ENCODE measurements around the gene MCM9. TPM values are rescaled to one million over a fixed set of nuclear protein-coding genes. Genes with fewer than 3 reads are reported as not detected.
"Not testable (repeated sequence)": the region's sequence is repeated elsewhere in the genome, so short reads cannot be mapped to it uniquely, and the experiment has no call there.

Gene MCM9
- polyA plus RNA-seq, 2 donors: 3.7 to 5.2 TPM

- Histone ChIP-seq H3K27me3 (ENCODE audit: control insufficient read depth in 1 of 2, insufficient read depth in 2 of 2, low read length in 2 of 2) (no peaks in the 10 kb centered on the region), H3K27ac (ENCODE audit: low read depth in 2 of 2, low read length in 1 of 2) (no peak overlapping the region), H3K4me1 (ENCODE audit: control insufficient read depth in 2 of 2, insufficient read depth in 2 of 2, low read length in 1 of 2) (peaks cover 0 to 2% of the 10 kb centered on the region in 2 donors), H3K4me3 (ENCODE audit: low read depth in 1 of 2, low read length in 2 of 2) (no peak overlapping the region), H3K9me3 (ENCODE audit: control insufficient read depth in 2 of 2, insufficient read depth in 1 of 2, low read depth in 1 of 2, low read length in 1 of 2) (no peaks in the 10 kb centered on the region), H3K36me3 (ENCODE audit: control insufficient read depth in 2 of 2, insufficient read depth in 2 of 2, low read length in 1 of 2) (no peaks in the 10 kb centered on the region)
- 85 to 89% methylated on average over 2 of the region's 2 CpGs for WGBS, 2 donors
Observed at GRCh38 chr6:118774581-118774980, 160.4 kb downstream of the MCM9 start.

- peaks cover 0 to 2% of the 10 kb centered on the region in 2 donors for H3K4me1 ChIP-seq (ENCODE audit: control insufficient read depth in 2 of 2, insufficient read depth in 2 of 2, low read length in 1 of 2)
- H3K9me3 ChIP-seq (ENCODE audit: control insufficient read depth in 2 of 2, insufficient read depth in 1 of 2, low read depth in 1 of 2, low read length in 1 of 2): no peaks in the 10 kb centered on the region
- no peak overlapping the region for H3K4me3 ChIP-seq (ENCODE audit: low read depth in 1 of 2, low read length in 2 of 2)
- WGBS, 2 donors: 56 to 73% methylated on average over 3 of the region's 3 CpGs
- no peaks in the 10 kb centered on the region for H3K36me3 ChIP-seq (ENCODE audit: control insufficient read depth in 2 of 2, insufficient read depth in 2 of 2, low read length in 1 of 2)
- no peaks in the 10 kb centered on the region for H3K27me3 ChIP-seq (ENCODE audit: control insufficient read depth in 1 of 2, insufficient read depth in 2 of 2, low read length in 2 of 2)
- no peak overlapping the region for H3K27ac ChIP-seq (ENCODE audit: low read depth in 2 of 2, low read length in 1 of 2)
Observed at GRCh38 chr6:118772886-118773285, 162.1 kb downstream of the MCM9 start.

DNA sequence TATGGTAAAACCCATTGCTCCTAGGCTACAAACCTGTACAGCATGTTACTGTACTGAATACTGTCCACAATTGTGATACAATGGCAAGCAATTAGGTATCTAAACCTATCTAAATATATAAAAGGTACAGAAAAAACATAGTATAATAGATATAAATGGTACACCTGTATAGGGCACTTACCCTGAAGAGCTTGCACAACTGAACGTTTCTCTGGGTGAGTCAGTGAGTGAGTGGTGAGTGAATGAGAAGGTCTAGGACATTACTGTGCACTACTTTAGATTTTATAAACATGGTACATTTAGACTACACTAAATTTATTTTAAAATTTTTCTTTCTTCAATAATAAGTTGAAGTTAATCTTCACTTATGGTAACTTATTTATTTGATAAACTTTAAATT lies 163.7 kb downstream of the MCM9 start:
- peaks cover 0 to 2% of the 10 kb centered on the region in 2 donors for H3K4me1 ChIP-seq (ENCODE audit: control insufficient read depth in 2 of 2, insufficient read depth in 2 of 2, low read length in 1 of 2)
- WGBS, 2 donors: 40 to 48% methylated on average over 1 of the region's 1 CpG
- H3K27ac ChIP-seq (ENCODE audit: low read depth in 2 of 2, low read length in 1 of 2): no peak overlapping the region
- no peak overlapping the region for H3K4me3 ChIP-seq (ENCODE audit: low read depth in 1 of 2, low read length in 2 of 2)
- H3K27me3 ChIP-seq (ENCODE audit: control insufficient read depth in 1 of 2, insufficient read depth in 2 of 2, low read length in 2 of 2): no peaks in the 10 kb centered on the region
- H3K9me3 ChIP-seq (ENCODE audit: control insufficient read depth in 2 of 2, insufficient read depth in 1 of 2, low read depth in 1 of 2, low read length in 1 of 2): no peaks in the 10 kb centered on the region
- no peaks in the 10 kb centered on the region for H3K36me3 ChIP-seq (ENCODE audit: control insufficient read depth in 2 of 2, insufficient read depth in 2 of 2, low read length in 1 of 2)

DNA sequence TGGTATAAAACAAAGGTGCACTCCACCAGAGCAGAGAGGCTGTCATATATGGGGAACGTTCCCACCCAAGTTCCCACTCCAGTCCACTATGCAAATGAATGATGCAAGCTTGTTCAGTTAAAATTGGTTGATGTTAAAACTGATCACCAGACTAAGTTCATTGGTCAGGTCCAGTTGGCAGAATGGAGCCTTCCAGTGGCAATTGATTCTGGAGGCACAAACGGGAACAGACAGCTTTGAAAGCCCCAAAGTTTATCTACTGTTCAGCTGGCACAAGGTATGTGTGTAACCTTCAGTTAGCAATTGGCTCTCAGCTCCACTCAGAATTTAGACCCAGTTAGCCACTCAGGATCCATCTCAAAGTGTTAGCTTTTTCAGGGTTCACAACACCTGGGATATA lies 164.1 kb downstream of the MCM9 start:
- H3K27ac ChIP-seq (ENCODE audit: low read depth in 2 of 2, low read length in 1 of 2): no peak overlapping the region
- no peaks in the 10 kb centered on the region for H3K9me3 ChIP-seq (ENCODE audit: control insufficient read depth in 2 of 2, insufficient read depth in 1 of 2, low read depth in 1 of 2, low read length in 1 of 2)
- 66 to 75% methylated on average over 2 of the region's 2 CpGs for WGBS, 2 donors
- H3K27me3 ChIP-seq (ENCODE audit: control insufficient read depth in 1 of 2, insufficient read depth in 2 of 2, low read length in 2 of 2): no peaks in the 10 kb centered on the region
- H3K4me3 ChIP-seq (ENCODE audit: low read depth in 1 of 2, low read length in 2 of 2): no peak overlapping the region
- no peaks in the 10 kb centered on the region for H3K36me3 ChIP-seq (ENCODE audit: control insufficient read depth in 2 of 2, insufficient read depth in 2 of 2, low read length in 1 of 2)
- peaks cover 0 to 2% of the 10 kb centered on the region in 2 donors for H3K4me1 ChIP-seq (ENCODE audit: control insufficient read depth in 2 of 2, insufficient read depth in 2 of 2, low read length in 1 of 2)

DNA sequence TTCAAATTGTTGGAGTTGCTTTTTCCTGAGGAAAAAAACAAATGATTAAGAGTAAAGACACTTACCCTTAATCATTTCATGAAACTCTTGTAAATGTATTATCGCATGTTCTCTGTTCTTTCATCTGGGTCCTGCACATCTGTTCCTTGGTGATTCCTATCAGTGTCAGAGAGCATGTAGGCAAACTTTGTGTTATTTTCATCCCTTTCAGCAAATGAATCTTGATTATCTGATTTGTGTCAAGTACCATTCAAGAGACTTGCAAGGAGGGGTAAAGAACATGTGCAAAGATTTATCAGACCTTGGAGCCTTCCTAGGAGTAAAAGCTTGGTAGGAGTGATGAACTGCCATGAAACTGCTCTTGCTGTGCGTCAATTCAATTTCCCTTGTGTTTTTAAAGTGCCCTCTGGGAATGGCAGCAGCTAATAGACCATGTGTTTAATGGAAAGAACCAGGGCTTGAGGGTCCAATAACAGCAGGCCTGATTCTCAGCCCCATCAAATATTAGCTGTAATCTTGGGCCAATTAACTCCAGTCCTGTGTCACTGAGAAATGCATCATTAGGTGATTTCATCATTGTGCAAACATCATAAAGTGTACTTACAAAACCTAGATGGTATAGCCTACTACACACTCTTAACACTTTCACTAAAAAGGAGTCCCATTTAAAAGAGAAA lies 164.7 kb downstream of the MCM9 start:
- no peaks in the 10 kb centered on the region for H3K36me3 ChIP-seq (ENCODE audit: control insufficient read depth in 2 of 2, insufficient read depth in 2 of 2, low read length in 1 of 2)
- WGBS, 2 donors: 77 to 85% methylated on average over 2 of the region's 2 CpGs
- no peaks in the 10 kb centered on the region for H3K9me3 ChIP-seq (ENCODE audit: control insufficient read depth in 2 of 2, insufficient read depth in 1 of 2, low read depth in 1 of 2, low read length in 1 of 2)
- H3K27ac ChIP-seq (ENCODE audit: low read depth in 2 of 2, low read length in 1 of 2): no peak overlapping the region
- H3K4me1 ChIP-seq (ENCODE audit: control insufficient read depth in 2 of 2, insufficient read depth in 2 of 2, low read length in 1 of 2): peaks cover 0 to 2% of the 10 kb centered on the region in 2 donors
- H3K27me3 ChIP-seq (ENCODE audit: control insufficient read depth in 1 of 2, insufficient read depth in 2 of 2, low read length in 2 of 2): no peaks in the 10 kb centered on the region
- H3K4me3 ChIP-seq (ENCODE audit: low read depth in 1 of 2, low read length in 2 of 2): no peak overlapping the region

- Histone ChIP-seq H3K4me3 (ENCODE audit: low read depth in 1 of 2, low read length in 2 of 2) (no peak overlapping the region), H3K4me1 (ENCODE audit: control insufficient read depth in 2 of 2, insufficient read depth in 2 of 2, low read length in 1 of 2) (peaks cover 0 to 2% of the 10 kb centered on the region in 2 donors), H3K27me3 (ENCODE audit: control insufficient read depth in 1 of 2, insufficient read depth in 2 of 2, low read length in 2 of 2) (no peaks in the 10 kb centered on the region), H3K36me3 (ENCODE audit: control insufficient read depth in 2 of 2, insufficient read depth in 2 of 2, low read length in 1 of 2) (no peaks in the 10 kb centered on the region), H3K9me3 (ENCODE audit: control insufficient read depth in 2 of 2, insufficient read depth in 1 of 2, low read depth in 1 of 2, low read length in 1 of 2) (no peaks in the 10 kb centered on the region), H3K27ac (ENCODE audit: low read depth in 2 of 2, low read length in 1 of 2) (peak overlapping the region; percentile 28 to 75)
- WGBS, 2 donors: 36 to 42% methylated on average over 3 of the region's 3 CpGs
Observed at GRCh38 chr6:118768904-118769325, 166.0 kb downstream of the MCM9 start.

DNA sequence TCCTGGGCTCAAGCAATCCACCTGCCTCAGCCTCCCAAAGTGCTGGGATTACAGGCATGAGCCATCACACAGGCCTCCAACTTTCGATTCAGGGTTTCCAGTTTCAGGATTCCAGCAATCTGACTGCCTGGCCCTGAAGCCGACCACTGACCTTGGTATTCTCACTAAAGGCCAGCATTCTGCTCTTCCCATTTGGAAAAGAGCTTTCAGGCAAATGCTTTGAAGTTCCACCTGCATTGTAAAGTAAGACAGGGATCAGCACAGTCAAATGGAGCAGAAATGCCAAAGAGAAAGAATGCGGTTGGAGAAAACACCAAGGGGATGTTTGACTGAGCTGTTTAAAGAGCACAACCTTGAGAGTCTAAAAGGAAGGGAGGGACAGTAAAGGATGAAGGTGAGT lies 166.5 kb downstream of the MCM9 start:
- H3K9me3 ChIP-seq (ENCODE audit: control insufficient read depth in 2 of 2, insufficient read depth in 1 of 2, low read depth in 1 of 2, low read length in 1 of 2): no peaks in the 10 kb centered on the region
- H3K4me3 ChIP-seq (ENCODE audit: low read depth in 1 of 2, low read length in 2 of 2): no peak overlapping the region
- H3K4me1 ChIP-seq (ENCODE audit: control insufficient read depth in 2 of 2, insufficient read depth in 2 of 2, low read length in 1 of 2): peaks cover 0 to 2% of the 10 kb centered on the region in 2 donors
- WGBS, 2 donors: 65 to 76% methylated on average over 3 of the region's 3 CpGs
- no peaks in the 10 kb centered on the region for H3K27me3 ChIP-seq (ENCODE audit: control insufficient read depth in 1 of 2, insufficient read depth in 2 of 2, low read length in 2 of 2)
- H3K27ac ChIP-seq (ENCODE audit: low read depth in 2 of 2, low read length in 1 of 2): peak overlapping the region; percentile 28 to 75
- no peaks in the 10 kb centered on the region for H3K36me3 ChIP-seq (ENCODE audit: control insufficient read depth in 2 of 2, insufficient read depth in 2 of 2, low read length in 1 of 2)

DNA sequence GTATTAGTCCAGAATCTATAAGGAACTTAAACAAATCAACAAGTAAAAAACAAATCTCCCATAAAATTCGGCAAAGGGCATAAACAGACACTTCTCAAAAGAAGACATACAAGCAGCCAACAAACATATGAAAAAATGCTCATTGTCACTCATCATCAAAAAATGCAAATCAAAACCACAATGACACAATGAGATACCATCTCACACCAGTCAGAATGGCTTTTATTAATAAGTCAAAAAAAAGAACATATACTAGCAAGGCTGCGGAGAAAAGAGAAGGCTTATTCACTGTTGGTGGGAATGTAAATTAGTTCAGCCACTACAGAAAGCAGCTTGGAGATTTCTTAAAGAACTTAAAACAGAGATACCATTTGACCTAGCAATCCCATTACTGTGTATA lies 169.6 kb downstream of the MCM9 start:
- not testable (repeated sequence) for H3K27ac ChIP-seq (ENCODE audit: low read depth in 2 of 2, low read length in 1 of 2); H3K36me3 ChIP-seq (ENCODE audit: control insufficient read depth in 2 of 2, insufficient read depth in 2 of 2, low read length in 1 of 2); H3K27me3 ChIP-seq (ENCODE audit: control insufficient read depth in 1 of 2, insufficient read depth in 2 of 2, low read length in 2 of 2); H3K4me3 ChIP-seq (ENCODE audit: low read depth in 1 of 2, low read length in 2 of 2); H3K4me1 ChIP-seq (ENCODE audit: control insufficient read depth in 2 of 2, insufficient read depth in 2 of 2, low read length in 1 of 2); H3K9me3 ChIP-seq (ENCODE audit: control insufficient read depth in 2 of 2, insufficient read depth in 1 of 2, low read depth in 1 of 2, low read length in 1 of 2)
- 88 to 93% methylated on average over 2 of the region's 2 CpGs for WGBS, 2 donors

DNA sequence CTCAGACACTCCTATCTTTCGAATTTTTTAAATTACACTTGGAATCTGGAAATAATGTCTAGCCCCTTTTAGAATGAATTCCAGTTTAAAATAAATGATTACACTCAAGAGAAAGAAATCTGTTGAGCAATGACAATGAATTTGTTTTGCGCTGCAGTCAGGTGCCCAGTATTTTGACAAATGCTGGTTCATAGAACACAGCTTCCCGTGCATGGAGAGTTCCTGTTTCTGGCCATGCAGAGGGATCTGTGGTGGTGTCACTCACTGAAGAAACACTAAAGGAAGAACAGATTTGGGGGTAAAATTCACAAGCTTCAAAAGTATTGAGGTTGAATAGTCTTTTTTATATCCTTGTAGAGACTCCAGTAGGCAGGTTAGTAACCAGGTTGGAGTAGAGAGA lies 170.2 kb downstream of the MCM9 start:
- Histone ChIP-seq H3K4me1 (ENCODE audit: control insufficient read depth in 2 of 2, insufficient read depth in 2 of 2, low read length in 1 of 2) (no peaks in the 10 kb centered on the region), H3K27ac (ENCODE audit: low read depth in 2 of 2, low read length in 1 of 2) (no peak overlapping the region), H3K36me3 (ENCODE audit: control insufficient read depth in 2 of 2, insufficient read depth in 2 of 2, low read length in 1 of 2) (no peaks in the 10 kb centered on the region), H3K9me3 (ENCODE audit: control insufficient read depth in 2 of 2, insufficient read depth in 1 of 2, low read depth in 1 of 2, low read length in 1 of 2) (no peaks in the 10 kb centered on the region), H3K27me3 (ENCODE audit: control insufficient read depth in 1 of 2, insufficient read depth in 2 of 2, low read length in 2 of 2) (no peaks in the 10 kb centered on the region), H3K4me3 (ENCODE audit: low read depth in 1 of 2, low read length in 2 of 2) (no peak overlapping the region)
- WGBS, 2 donors: 58% methylated on average over 3 of the region's 3 CpGs

Measured in esophagus (tissue), 2 donors.